ENCODE results near the gene MLLT6.

Gene MLLT6

DNA sequence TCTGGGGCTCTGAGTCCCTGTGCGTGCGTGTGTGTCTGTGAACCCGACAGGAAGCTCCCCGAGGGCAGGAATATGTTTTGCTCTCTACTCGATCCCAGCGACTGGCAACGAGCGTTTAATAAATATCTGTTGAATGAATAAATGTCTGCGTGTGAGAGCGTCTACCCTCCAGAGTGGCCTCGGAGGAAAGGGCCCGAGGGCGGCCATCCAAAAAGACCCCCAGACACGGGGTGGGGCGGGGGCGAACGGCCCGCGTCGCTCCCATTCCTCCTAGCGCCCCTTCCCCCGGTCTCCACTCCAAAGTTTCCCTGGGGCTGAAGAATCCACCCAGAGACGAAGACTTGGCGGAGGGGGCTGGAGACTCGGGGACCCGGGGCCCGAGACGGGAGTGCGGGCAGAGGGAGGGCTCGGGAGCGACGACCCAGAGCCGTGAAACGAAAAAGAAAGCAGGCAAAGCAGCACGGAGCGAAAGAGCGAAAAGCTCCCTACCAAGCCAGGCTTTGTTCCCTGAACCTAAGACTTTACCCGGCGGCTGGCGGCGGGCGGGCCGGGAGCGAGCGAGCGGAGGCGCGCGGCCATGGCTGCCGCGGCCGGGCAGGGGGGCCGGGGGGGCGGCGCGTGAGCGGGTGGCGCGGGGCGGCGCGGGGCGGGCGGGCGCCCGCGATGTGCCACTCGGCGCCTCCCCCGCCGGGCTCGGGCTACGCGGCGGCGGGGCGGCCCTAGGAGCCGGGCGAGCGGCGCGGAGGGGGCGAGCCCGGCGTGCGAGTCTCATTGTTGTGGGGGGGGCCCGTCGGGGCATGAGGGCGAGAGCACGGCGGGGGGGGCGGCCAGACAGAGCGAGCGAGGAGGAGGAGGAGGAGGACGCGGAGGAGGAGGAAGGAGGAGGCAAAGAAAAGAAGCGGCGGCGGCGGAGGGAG, at the start of gene MLLT6:
Gene MLLT6 (plus strand): TSS at position 668 of the 917 bp plus-strand sequence. CDS start 360 bp downstream, outside the sequence.
- DNase-seq = peak; percentile 17

DNA sequence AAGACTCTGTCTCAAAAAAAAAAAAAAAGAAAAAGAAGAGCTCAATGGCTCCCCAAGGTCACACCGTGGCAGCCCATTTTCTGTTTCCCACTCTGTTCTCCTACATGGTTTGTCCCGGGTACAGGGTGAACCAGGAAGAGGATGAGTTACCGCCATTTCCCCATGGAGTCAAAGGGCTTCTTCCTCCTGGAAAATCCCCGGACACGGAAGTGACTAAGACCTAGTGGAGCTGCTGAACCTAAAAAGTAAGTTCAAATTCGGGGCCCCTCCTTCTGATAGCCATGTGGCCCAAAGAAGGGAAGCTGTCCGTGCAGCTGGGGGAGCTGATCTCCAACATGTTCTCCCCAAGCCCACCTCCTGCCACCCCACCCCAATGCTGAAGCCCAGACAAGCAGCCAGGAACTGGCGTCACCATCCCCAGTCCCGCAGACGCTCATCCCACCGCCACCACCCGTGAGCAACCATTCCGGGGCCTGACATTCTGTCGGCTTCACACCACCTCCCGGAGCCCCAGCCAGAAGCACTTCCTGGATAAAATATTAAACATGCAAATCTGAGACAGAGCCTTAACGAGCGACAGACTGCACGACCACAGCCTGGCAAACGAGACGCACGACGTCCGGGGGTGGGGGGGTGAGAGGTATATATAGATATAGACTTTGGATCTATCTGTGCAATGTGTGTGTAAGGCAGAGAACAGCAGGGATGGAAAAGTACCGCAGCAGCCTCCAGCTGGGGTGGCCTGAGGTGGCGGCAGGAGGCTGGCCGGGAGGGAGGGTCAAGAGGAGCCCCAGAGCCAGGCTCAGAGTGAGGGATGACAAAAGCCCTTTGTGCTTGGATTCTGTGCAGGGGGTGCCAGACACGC, 47.9 kb upstream of the MLLT6 start:
- DNase-seq = no peak

DNA sequence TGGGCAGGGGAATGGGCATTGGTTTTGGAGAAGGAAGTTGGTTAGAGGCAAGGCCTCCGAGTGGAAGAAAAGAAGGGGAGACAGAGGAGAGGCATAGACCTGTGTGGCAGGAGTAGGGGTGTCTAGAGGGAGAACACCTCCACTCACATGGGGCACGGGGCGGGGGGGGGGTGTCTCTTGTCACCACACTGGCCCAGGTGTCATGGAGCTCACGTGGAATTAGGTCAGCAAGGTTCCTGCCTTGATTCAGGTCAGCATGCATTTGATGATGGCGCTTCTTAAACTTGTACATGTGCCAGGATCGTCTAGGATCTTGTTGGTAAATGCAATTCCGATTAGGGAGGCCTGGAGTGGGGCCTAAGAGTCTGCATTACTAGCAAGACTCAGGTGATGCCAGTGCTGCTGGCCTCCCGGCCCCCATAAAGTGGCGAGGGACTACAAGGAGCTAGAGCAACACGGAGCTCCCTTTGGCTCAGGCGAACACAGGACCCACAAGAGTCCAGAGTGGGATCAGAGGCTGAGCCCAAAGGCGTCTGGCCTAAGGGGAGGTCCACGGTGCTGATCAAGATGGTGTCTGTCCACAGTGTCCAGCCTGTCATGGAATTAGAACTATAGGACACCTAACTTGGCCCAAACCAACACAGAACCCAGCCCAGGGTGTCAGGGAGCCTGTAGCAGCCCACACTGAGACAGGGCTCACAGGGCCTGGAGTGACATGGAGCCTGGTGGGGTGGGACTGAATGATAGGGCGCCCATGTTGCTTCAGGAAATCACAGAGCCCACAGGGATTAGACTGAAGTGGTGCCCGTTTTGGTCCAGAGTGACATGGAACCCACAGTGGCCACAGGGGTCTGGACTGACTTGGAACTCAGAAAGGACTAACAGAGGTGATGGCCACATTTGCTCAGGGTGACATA, 47.0 kb upstream of the MLLT6 start:
- no peak for DNase-seq

DNA sequence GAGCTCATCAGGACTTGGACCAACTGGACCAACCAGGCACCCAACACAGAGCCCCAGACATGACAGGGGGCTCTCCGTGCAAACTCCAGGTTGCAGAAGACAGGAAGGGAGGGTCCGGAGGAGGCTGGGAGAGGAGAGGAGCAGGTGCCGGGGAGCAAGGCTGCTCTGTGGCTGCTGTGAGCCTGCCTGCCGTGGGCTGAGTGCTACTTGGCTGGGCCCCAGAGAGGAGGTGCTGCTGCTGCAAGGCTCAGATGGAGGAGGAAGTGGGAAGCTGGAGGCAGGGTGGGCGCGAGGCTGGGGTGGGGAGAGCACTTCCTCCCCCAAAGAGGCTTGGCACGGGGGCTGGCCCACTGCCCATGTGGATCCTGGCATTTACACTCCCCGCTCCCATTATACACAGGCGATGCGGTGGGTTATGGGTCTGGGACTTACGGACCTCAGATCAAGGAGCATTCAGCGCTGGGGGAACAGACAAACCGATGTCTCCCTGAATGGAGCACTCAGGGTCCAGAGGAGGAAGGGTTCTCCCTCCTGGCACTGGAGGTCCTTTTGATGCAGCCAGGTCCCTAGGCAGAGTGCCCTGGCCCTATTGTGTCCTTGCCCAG, 46.2 kb upstream of the MLLT6 start:
- no peak for DNase-seq

DNA sequence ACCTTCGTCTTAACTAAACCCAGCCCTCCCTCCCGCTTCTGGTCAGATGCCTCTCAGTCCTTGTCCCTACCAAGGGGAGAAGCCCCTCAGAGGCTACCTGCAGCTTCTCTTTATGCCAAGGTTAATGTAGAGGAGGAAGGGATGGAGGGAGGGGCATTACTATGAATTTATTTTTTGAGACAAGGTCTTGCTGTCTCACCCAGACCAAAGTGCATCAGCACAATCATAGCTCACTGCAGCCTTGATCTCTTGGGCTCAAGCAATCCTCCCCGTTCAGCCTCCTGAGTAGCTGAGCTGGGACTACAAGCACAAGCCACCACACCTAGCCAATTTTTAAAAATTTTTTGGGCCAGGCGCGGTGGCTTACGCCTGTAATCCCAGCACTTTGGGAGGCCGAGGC, 45.7 kb upstream of the MLLT6 start:
- no peak for DNase-seq

DNA sequence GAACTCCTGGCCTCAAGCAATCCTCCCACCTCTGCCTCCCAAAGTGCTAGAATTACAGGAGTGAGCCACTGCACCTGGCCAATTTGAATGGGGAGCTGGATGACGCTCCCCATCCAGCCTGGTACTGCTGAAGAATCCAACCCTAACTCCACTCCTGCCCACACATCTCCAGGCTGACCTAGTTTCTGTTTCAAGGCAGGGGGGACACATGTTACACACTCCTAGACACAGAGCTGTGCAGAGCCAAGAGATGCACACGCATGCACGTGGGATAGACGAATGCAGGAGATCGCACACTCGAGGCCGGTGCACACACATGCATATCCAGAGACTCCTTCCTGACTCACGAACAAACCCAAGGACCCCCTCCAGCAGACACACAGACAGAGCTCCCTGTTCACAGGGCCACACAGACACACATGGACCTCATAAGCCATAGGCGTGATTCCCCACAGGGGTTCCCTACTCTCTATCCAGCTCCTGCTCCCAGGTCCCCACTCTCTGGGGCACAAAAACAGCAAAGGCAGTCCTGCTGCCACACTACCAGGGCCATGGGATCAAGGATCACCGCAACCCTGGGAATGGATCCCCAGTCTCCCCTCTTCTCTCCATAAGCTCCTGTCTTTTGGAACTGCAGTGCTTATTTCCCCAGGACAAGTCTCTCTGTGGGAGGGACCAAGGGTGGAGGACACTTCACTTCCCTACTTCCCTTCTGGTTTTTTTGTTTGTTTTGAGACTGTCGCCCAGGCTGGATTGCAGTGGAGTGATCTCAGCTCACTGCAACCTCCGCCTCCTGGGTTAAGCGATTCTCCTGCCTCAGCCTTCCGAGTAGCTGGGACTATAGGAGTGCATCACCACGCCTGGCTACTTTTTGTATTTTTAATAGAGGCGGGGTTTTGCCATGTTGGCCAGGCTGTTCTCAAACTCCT, 44.7 kb upstream of the MLLT6 start:
- no peak for DNase-seq

DNA sequence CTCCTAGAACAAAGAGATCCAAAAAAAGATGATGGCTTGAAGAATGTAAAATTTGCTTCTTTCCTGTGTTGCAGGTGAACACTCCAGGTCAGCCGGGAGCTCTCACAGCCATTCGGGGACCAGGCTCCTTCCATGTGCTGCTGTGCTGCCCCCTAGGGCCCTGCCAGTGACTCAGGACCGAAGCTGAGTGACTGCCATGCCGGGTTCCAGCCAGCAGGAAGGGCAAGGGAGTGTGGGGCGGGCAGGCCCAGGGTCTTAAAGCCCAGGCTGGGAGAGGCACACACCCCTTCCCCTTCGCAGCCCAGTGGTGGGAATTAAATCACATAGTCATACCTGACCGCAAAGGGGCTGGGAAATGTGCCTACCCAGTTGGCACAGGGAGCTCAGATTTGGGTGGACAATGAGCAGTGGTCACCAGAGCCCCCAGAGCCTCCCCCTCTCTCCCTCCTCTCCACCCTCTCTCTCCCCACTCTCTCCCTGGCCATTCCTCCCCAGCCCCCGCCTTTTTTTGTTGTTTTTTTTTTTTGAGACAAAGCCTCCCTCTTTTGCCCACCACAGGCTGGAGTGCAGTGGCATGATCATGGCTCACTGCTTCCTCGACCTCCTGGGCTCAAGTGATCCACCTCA, 41.8 kb upstream of the MLLT6 start:
- DNase-seq = peak; percentile 58

DNA sequence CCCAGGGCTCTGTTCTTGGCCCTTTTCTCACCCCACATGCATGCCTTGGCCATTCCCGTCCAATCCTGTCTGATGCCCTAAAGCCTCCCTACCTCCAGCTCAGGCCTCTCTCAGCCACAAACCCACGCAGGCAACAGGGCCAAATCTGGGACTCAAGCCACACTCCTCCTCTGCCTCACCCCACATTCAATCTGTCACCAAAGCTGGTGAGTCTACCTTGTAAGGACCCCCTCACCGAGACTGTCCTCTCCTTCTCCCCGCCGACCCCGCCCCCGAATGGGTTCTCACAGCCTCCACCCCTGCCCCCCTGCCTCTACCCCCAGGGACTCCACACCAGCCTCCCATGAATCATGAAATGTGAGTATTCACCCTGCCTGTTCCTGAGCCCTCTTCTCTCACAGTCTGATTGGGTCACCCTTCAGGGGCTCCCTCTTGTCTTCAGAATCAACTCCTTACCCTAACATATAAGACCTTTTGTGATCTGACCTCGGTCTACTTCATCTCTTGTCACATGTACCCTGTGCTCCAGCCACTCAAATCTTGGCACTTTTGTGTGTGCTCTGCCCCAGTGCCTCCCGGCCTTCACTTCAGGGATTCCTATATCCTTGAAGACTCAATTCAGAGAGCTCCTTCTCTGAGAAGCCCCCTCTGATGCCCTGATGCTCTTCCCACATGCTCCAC, 41.0 kb upstream of the MLLT6 start:
- DNase-seq = no peak

DNA sequence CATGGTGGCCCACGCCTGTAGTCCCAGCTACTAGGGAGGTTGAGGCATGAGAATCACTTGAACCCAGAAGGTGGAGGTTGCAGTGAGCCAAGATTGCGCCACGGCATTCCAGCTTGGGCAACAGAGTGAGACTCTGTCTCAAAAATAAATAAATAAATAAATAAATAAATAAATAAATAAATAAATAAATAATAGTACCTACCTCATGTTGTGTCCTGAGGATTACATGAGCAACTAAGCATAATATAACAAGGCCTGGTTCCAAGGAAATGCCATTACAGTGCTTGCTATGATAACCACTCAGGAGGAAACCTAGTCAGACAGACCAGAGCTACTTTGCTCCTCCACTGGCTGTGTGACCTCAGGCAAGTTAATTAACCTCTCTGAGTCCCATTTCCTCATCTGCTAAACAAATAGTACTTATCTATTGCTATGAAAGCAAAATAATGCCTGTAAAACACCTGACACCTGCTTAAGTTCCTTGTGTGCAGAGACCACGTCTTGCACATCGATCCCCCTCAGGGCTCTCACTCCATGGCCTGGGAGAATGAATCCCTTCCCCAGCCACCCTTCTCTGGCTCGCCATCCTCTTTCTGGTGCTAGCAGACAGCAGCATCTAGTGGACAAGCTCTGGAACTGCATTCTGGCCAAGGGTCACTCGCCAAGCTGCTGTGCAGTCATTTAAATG, 37.8 kb upstream of the MLLT6 start:
- DNase-seq = peak; percentile 33

DNA sequence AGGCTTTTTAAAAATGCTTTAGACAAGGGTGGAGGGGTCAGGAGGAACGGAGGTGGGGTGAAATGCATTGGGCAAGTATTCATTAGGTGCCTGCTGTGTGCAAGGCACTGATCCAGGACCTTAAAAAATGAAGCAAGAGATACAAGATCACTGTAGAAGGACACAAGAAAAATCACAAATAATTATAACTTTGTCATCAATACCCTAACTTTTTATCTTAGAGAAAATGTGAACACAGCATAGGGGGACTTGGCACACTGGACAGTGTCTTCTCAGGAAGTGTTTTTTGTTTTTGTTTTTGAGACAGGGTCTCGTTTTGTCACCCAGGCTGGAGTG, 37.3 kb upstream of the MLLT6 start:
- DNase-seq = no peak

DNA sequence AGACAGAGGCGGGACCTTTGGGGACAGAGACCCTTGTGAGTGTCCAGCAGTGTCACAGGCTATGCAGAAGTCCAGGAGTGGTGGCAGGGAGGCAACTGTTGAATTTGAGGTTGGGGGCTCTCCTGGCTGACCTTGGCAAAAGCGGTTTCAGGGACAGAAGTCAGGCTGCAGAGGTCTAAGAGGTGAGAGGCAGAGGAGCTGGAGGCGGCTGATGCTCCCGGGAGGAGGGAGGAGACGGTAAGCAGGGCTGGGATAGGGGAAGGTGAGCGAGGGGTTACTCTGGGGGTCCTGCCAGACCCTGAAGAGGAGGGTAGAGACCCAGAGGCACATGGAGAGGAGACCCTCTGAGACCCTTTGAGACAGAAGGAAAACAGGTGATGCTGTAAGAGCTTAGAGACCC, 35.6 kb upstream of the MLLT6 start:
- DNase-seq = no peak

DNA sequence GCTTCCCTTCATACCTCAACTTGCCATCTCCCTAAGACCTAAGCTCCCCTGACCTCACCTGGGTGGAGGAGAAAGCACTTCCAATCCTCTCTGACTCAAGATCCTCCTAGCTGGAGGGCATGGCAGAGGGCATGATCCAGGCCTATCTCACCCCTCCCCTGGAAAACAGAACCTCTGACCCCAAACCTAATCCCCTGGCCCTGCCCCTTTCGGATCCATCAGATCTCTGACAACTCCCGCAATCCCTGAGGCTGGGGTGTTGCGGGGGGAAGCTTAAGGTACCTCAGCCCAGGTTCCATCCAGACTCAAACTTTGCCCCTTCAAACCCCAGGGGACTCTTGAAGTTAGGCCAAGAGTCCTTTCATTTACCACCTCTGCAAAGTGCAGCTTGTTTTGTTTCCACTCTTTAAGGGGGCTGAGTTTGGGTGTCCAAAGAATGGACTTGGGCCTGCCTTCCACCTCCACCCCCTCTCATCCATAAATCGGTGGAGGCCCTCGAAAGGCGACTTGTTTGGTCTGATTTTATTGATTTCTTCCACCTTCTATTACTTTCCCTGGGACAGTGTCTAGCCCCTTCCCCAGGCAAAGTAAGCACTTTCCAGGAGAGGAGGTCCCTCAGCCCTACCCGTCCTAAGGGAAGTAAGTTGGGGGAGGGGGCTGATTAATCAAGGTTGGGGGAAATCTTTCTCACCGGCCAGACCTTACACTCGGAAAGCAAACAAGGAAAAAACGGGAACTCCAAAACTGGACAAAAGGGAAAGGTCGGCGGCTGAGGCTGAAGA, 32.9 kb upstream of the MLLT6 start:
- DNase-seq = no peak

DNA sequence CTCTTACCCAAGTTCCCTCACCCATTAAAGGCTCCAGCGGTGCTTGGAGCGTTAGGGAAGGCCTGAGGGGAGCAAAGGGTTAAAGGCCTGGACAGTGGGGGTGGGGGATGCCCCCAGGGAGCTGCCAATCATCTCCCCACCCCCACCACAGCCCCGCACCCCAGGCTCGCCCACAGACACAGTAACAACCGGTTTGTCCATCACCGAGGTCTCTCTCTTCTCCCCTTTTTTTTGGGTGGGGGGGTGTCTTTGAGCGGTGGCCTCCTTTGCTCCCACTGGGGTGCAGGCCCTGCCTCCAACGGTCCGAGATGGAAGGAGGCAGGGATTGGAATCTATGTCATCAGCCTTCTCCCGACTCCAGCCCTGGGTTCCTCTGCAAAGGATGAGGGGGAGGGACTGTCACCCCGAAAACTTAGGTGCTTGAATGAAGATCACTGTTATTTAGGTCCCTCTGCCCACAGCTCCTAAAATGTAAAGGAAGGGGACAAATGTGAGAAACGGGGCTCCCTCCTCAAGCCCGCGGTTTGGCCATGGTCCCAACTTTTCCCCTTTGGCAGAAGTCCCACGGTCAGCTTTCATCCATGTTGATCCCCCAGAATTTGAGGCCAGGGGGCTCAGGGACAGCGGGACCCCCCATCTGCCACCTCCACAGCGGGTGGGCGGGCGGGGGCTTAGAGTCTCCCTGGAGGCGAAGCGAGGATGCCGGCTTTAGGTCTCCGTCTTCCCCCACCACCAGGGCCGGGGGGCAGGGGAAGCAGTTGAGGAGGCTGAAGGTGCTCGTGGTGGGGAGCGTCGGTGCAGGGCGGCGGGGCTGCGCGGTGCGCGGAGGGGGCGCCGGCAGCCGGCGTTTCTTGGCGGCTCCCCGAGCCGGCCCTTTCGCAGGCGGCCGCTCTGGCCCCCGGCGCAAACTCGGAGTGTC, 32.0 kb upstream of the MLLT6 start:
- DNase-seq = no peak

DNA sequence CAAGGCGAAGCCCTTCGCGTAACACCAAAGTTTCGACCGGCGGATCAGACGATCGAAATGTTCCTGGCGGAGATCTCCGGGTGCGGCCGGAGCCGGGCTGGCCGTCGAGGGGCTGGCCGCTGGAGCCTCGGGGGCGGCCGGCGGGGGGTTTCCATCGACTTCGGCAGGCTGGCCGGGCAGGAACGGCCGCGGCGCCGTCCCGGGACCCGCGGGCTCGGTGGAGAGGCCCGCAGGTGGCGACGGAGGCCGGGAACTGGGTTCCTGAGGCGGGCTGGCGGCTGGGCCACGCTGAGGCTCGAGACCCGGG, 31.4 kb upstream of the MLLT6 start:
- no peak for DNase-seq

DNA sequence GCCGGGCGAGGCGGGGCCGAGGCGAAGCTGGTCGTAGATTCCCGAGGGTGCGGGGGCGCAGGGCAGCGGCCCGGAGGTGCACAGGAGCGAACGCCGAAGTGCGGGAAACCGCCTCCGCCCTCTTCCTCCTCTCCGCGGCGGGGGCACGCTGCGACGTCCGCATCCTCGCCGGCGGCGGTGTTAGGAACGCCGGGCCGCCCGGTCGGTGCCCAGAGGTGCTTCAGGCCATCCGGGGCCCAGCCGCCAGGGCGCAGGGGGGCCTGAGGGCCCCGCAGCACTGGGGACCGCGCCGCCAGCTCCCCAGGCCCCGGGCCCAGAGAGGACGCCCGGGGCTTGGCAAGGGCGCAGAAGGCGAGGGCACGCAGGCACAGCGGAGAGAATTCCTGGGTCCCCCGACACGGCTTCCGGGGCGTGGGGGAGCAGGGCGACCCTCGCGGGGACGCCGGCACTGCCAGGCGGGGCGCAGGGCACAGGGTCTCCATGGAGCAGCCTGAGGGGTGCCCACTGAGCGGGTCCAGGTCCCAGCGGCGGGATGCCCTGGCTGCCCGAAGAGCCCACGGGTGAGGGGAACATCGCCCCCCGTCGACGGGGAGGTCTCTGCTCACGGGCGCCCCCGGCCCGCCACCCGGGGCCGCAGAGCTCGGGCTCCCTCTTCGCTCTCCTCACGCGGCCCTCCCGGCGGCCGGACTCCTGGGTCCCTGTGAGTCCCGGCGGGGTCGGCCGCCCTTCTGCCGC, 30.9 kb upstream of the MLLT6 start:
- DNase-seq = no peak

DNA sequence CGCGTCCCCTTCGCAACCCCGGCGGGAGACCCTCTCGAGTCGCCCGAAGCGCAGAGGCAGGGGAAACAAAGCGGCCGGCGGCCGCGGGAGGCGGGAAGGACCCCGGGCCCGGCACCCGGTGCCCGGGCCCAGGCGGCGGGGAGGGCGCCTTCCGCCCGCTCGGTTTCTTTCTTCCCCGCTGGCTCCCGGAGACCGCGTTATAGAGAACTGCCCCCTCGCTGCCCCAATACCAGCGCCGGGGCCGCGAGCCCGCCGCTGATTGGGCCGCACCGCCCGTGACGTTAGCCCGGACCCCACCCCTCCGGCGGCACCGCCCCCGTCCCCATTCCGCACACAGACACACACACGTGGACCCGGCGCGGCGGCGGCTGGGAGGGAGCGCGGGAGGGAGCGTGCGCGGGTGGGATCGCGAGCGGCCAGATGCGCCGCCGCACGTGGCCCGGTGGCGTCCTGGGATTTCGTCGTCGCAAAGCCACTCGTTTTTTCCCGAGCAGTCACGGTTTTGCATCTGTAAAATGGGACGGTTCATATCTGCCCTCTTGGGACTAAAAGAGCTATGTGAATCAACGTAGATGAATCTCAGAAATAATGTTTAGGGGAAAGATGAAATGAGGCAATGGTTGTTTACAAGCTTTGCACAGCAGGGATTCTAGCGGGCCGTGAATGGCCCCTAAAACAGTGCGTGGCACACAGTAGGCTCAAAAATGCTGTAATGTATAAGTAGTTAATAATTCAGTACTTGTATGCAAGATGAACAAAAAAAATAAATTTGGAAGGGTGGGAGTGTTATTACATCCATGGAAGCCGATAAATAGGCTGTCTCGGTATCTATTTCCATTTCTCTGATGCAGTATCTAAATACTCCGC, 30.1 kb upstream of the MLLT6 start, which contains the start of gene EPOP:
Gene EPOP (minus strand): TSS at position 209 of the 867 bp plus-strand sequence. CDS start 462 bp downstream, outside the sequence.
- DNase-seq = peak; percentile 61

Data from SHP77 treated with DMSO at 0.1 percent for 48 hours (cell line).